Astrocyte (in vitro differentiated cells and primary cell): Measurements from ENCODE around the gene KIAA1328. TPM values are rescaled to one million over a fixed set of nuclear protein-coding genes. Genes with fewer than 3 reads are reported as not detected.

Experiments used
- DNase-seq: peaks from one replicate; pipeline ENCODE4 v3.0.0-alpha.2; 2010; ENCODE audit warnings: low read depth
- FAIRE-seq: peaks from 2 replicates; lab custom pipeline; 2011; peaks lifted over from hg19 to GRCh38; lab: Jason Lieb, UNC
- H2AFZ ChIP-seq: 2 replicates; pipeline ENCODE4 v1.6.0; 2012; ENCODE audit warnings: low read depth, low read length, inconsistent platforms
- H3K27ac ChIP-seq: 2 replicates; pipeline ENCODE4 v1.5.1; 2011; ENCODE audit warnings: low read depth, low read length, inconsistent platforms
- H3K27me3 ChIP-seq: 2 replicates; pipeline ENCODE4 v1.6.0; 2011; ENCODE audit warnings: low read length, inconsistent platforms; ENCODE audit not compliant: insufficient read depth
- H3K36me3 ChIP-seq: 2 replicates; pipeline ENCODE4 v1.5.1; 2011; ENCODE audit warnings: low read length, inconsistent platforms; ENCODE audit not compliant: insufficient read depth
- H3K4me1 ChIP-seq: 2 replicates; pipeline ENCODE4 v1.5.1; 2011; ENCODE audit warnings: low read length, inconsistent platforms; ENCODE audit not compliant: insufficient read depth
- H3K4me2 ChIP-seq: 2 replicates; pipeline ENCODE4 v1.6.0; 2012; ENCODE audit warnings: low read length, inconsistent platforms
- H3K4me3 ChIP-seq: 2 replicates; pipeline ENCODE4 v1.5.1; 2011; ENCODE audit warnings: low read depth, mild to moderate bottlenecking, low read length, inconsistent platforms; ENCODE audit not compliant: insufficient read depth
- H3K79me2 ChIP-seq: 2 replicates; pipeline ENCODE4 v1.6.0; 2012; ENCODE audit warnings: mild to moderate bottlenecking, low read length, inconsistent platforms; ENCODE audit not compliant: insufficient read depth
- H3K9ac ChIP-seq: 2 replicates; pipeline ENCODE4 v1.6.0; 2012; ENCODE audit warnings: mild to moderate bottlenecking, low read length, inconsistent platforms
- H3K9me3 ChIP-seq: 2 replicates; pipeline ENCODE4 v1.5.1; 2012; ENCODE audit warnings: low read depth, mild to moderate bottlenecking, low read length, inconsistent platforms; ENCODE audit not compliant: insufficient read depth
- H4K20me1 ChIP-seq: 2 replicates; pipeline ENCODE4 v1.6.0; 2012; ENCODE audit warnings: low read length, inconsistent platforms; ENCODE audit not compliant: insufficient read depth
- H3K27ac Mint-ChIP-seq: one replicate; pipeline ENCODE4 v1.8.0; 2021; ENCODE audit warnings: mild to moderate bottlenecking, mixed read lengths; ENCODE audit not compliant: unreplicated experiment
- H3K27me3 Mint-ChIP-seq: one replicate; pipeline ENCODE4 v1.8.0; 2021; ENCODE audit warnings: low read depth, mixed read lengths; ENCODE audit not compliant: unreplicated experiment
- H3K36me3 Mint-ChIP-seq: one replicate; pipeline ENCODE4 v1.8.0; 2021; ENCODE audit warnings: low read depth, mixed read lengths; ENCODE audit not compliant: unreplicated experiment
- H3K4me1 Mint-ChIP-seq: one replicate; pipeline ENCODE4 v1.8.0; 2021; ENCODE audit warnings: low read depth, mixed read lengths; ENCODE audit not compliant: unreplicated experiment
- H3K4me3 Mint-ChIP-seq: one replicate; pipeline ENCODE4 v1.8.0; 2021; ENCODE audit warnings: mild to moderate bottlenecking, moderate library complexity, mixed read lengths; ENCODE audit not compliant: unreplicated experiment
- H3K9me3 Mint-ChIP-seq: one replicate; pipeline ENCODE4 v1.8.0; 2021; ENCODE audit warnings: mild to moderate bottlenecking, mixed read lengths; ENCODE audit not compliant: unreplicated experiment
- EZH2 ChIP-seq: IDR thresholded peaks from 2 replicates; pipeline ENCODE4 v1.6.1; 2012; ENCODE audit warnings: mild to moderate bottlenecking, low read length, inconsistent platforms; ENCODE audit not compliant: insufficient read depth
- total RNA-seq: library from RNA; stranded (reverse); gene quantifications from 2 replicates; pipeline ENCODE4 v1.2.1, GENCODE V29; 2021
- TF ChIP-seq, protein P1 (sequence below): IDR thresholded peaks from 2 replicates; pipeline ENCODE4 v1.5.1; 2011; ENCODE audit warnings: low read depth, mild to moderate bottlenecking, inconsistent platforms, low read length, moderate library complexity; ENCODE audit not compliant: insufficient read depth

Gene KIAA1328
- total RNA-seq, 1 donor from 2014 or later: 3.7 TPM

DNA sequence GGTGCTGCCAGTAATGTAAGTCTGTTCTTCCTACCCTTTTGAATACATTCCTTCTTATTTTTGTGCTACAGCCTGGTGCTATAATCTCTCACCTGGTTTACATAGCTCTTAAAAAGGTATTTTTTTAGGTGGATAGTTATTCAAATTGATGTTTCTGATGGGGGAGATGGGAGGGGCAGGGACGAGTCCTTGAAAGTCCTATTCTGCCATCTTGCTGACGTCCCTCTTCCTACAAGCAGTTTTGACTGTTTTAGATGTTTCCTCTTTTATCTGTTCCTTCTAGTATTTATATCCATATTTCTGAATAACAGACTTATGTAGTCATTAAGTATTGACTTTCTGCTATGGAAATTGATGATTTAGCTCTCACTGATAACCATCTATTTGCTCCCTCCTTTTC is 256.4 kb downstream of the KIAA1328 start:
- no peaks in the 10 kb centered on the region for H4K20me1 ChIP-seq
- no peak overlapping the region for H3K27ac ChIP-seq
- no peak overlapping the region for H3K4me3 ChIP-seq
- no peaks in the 10 kb centered on the region for H3K27me3 Mint-ChIP-seq
- DNase-seq (no peak), FAIRE-seq (no peak)
- H3K27ac Mint-ChIP-seq: no peak overlapping the region
- H3K4me1 Mint-ChIP-seq: no peaks in the 10 kb centered on the region
- H3K9ac ChIP-seq: no peak overlapping the region
- no peak for TF ChIP-seq EZH2
- TF ChIP-seq, protein P1, sequence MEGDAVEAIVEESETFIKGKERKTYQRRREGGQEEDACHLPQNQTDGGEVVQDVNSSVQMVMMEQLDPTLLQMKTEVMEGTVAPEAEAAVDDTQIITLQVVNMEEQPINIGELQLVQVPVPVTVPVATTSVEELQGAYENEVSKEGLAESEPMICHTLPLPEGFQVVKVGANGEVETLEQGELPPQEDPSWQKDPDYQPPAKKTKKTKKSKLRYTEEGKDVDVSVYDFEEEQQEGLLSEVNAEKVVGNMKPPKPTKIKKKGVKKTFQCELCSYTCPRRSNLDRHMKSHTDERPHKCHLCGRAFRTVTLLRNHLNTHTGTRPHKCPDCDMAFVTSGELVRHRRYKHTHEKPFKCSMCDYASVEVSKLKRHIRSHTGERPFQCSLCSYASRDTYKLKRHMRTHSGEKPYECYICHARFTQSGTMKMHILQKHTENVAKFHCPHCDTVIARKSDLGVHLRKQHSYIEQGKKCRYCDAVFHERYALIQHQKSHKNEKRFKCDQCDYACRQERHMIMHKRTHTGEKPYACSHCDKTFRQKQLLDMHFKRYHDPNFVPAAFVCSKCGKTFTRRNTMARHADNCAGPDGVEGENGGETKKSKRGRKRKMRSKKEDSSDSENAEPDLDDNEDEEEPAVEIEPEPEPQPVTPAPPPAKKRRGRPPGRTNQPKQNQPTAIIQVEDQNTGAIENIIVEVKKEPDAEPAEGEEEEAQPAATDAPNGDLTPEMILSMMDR: no peak
- no peaks in the 10 kb centered on the region for H3K36me3 Mint-ChIP-seq
- no peaks in the 10 kb centered on the region for H3K27me3 ChIP-seq
- H3K4me1 ChIP-seq: no peaks in the 10 kb centered on the region
- H3K36me3 ChIP-seq: no peaks in the 10 kb centered on the region
- H3K79me2 ChIP-seq: no peaks in the 10 kb centered on the region
- no peaks in the 10 kb centered on the region for H3K9me3 Mint-ChIP-seq
- no peaks in the 10 kb centered on the region for H3K9me3 ChIP-seq
- no peak overlapping the region for H3K4me2 ChIP-seq
- H3K4me3 Mint-ChIP-seq: no peak overlapping the region
- no peak overlapping the region for H2AFZ ChIP-seq

DNA sequence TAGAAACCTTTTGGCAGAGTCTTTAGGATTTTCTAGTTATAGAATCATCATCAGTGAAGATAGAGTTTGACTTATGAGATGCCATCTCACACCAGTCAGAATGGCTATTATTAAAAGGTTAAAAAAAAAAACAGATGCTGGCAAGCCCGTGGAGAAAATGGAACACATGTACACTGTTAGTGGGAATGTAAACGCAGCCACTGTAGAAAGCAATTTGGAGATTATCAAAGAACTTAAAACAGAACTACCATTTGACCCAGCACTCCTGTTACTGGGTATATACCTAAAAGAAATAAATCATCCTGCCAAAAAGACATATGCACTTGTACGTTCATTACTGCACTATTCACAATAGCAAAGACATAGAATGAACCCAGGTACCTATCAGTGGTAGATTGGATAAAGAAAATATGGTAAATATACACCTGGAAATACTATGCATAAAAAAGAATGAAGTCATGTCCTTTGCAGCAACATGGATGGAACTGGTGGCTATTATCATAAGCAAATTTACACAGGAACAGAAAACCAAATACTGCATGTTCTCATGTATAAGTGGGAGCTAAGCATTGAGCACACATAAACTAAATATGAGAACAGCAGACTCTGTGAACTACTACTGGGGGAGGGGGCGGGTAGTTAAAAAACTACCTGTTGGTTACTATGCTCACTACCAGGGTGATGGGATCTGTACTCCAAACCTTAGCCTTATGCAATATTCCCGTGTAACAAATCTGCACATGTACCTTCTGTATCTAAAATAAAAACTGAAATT is 279.0 kb downstream of the KIAA1328 start:
- Histone ChIP-seq H3K27ac (no peak overlapping the region), H3K36me3 (no peaks in the 10 kb centered on the region), H3K4me1 (no peaks in the 10 kb centered on the region), H3K9ac (no peak overlapping the region), H3K4me2 (no peak overlapping the region), H3K4me3 (no peak overlapping the region), H3K27me3 (no peaks in the 10 kb centered on the region), H2AFZ (no peak overlapping the region), H3K9me3 (no peaks in the 10 kb centered on the region), H3K79me2 (no peaks in the 10 kb centered on the region), H4K20me1 (no peaks in the 10 kb centered on the region)
- Mint-ChIP-seq H3K9me3 (peaks cover 9% of the 10 kb centered on the region), H3K4me1 (no peaks in the 10 kb centered on the region), H3K4me3 (no peak overlapping the region), H3K36me3 (peaks cover 3% of the 10 kb centered on the region), H3K27me3 (no peaks in the 10 kb centered on the region), H3K27ac (no peak overlapping the region)
- no peak for TF ChIP-seq EZH2
- TF ChIP-seq, protein P1: no peak
- FAIRE-seq (no peak), DNase-seq (no peak)

DNA sequence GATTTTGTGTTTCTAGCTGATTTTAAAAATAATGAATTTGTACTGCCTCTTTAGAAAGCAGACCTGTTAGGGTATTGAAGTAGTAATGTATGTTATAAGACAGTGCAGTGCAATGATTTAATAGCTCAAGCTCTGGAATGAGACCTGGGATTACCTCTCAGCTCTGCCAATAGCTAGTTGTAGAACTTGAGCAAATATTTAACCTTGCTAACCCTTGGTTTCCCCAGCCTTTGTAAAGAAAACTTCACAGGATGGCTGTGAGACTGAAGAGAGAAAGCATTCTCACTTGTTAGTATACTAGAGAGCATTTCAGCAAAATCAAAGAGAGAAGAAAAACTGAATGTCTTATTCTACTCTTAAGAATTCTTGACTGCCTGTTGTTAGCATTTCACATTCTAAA is 293.9 kb downstream of the KIAA1328 start:
- Histone ChIP-seq H3K4me2 (no peak overlapping the region), H3K36me3 (no peaks in the 10 kb centered on the region), H4K20me1 (no peaks in the 10 kb centered on the region), H3K79me2 (no peaks in the 10 kb centered on the region), H3K27me3 (no peaks in the 10 kb centered on the region), H3K4me3 (no peak overlapping the region), H3K9ac (no peak overlapping the region), H2AFZ (no peak overlapping the region), H3K9me3 (no peaks in the 10 kb centered on the region), H3K27ac (no peak overlapping the region), H3K4me1 (no peaks in the 10 kb centered on the region)
- no peak for TF ChIP-seq EZH2
- TF ChIP-seq, protein P1: no peak
- H3K9me3 Mint-ChIP-seq: no peaks in the 10 kb centered on the region
- DNase-seq (peak; percentile 12), FAIRE-seq (no peak)
- H3K4me1 Mint-ChIP-seq: peaks cover 11% of the 10 kb centered on the region
- H3K27ac Mint-ChIP-seq: no peak overlapping the region
- no peak overlapping the region for H3K4me3 Mint-ChIP-seq
- no peaks in the 10 kb centered on the region for H3K36me3 Mint-ChIP-seq
- H3K27me3 Mint-ChIP-seq: no peaks in the 10 kb centered on the region
